CD14-positive monocyte (primary cell): ENCODE results near the gene RCN2. TPM values are rescaled to one million over a fixed set of nuclear protein-coding genes. Genes with fewer than 3 reads are reported as not detected.

Source experiments
- DNase-seq, 3 donors: peaks; one replicate each; pipeline ENCODE4 v3.0.0-alpha.2; 2011 to 2022
- H2AFZ ChIP-seq: 2 replicates; pipeline ENCODE4 v1.6.0; 2012; ENCODE audit warnings: mild to moderate bottlenecking, low read depth, low read length, inconsistent platforms; ENCODE audit not compliant: insufficient read depth, poor library complexity, severe bottlenecking
- H3K27ac ChIP-seq, 2 donors: 1 replicate in 1 of 2; 2 replicates in 1 of 2; pipeline ENCODE4 v1.5.1; 2012 to 2013; ENCODE audit warnings: low read length in 2 of 2, control low read depth in 1 of 2, inconsistent platforms in 1 of 2, low read depth in 1 of 2, mild to moderate bottlenecking in 1 of 2
- H3K27me3 ChIP-seq, 2 donors: one replicate each; pipeline versions ENCODE4 v1.6.0 to v1.6.1; 2011 to 2013; ENCODE audit warnings: low read length in 2 of 2; ENCODE audit not compliant: control insufficient read depth in 2 of 2, insufficient read depth in 2 of 2
- H3K36me3 ChIP-seq, 2 donors: replicated peaks in 1 of 2; 1 replicate in 1 of 2; 2 replicates in 1 of 2; pipeline versions ENCODE4 v1.5.1 to v1.6.1; 2012 to 2013; ENCODE audit warnings: low read length in 2 of 2, control low read depth in 1 of 2, inconsistent platforms in 1 of 2, mild to moderate bottlenecking in 1 of 2; ENCODE audit not compliant: insufficient read depth in 2 of 2, control insufficient read depth in 1 of 2
- H3K4me1 ChIP-seq, 2 donors: 1 replicate in 1 of 2; 2 replicates in 1 of 2; pipeline versions ENCODE4 v1.5.1 to v1.6.1; 2012 to 2013; ENCODE audit warnings: low read length in 2 of 2, control low read depth in 1 of 2, inconsistent platforms in 1 of 2, mild to moderate bottlenecking in 1 of 2, moderate library complexity in 1 of 2; ENCODE audit not compliant: insufficient read depth in 2 of 2, control insufficient read depth in 1 of 2
- H3K4me2 ChIP-seq: replicated peaks from 2 replicates; pipeline ENCODE3; 2012; ENCODE audit warnings: low read length, moderate library complexity, mild to moderate bottlenecking; ENCODE audit not compliant: poor library complexity, severe bottlenecking; ENCODE audit errors: extremely low read depth
- H3K4me3 ChIP-seq, 3 experiments: fragments of 200-600 bp in 1 of 3; sonication (generic) in 1 of 3; replicated peaks in 1 of 3; 1 replicate in 2 of 3; 2 replicates in 1 of 3; pipeline ENCODE4 v1.5.1; 2011 to 2013; ENCODE audit warnings: low read length in 3 of 3, mild to moderate bottlenecking in 3 of 3, control low read depth in 2 of 3, low read depth in 2 of 3, inconsistent platforms in 1 of 3, moderate library complexity in 1 of 3
- H3K79me2 ChIP-seq: 2 replicates; pipeline ENCODE4 v1.6.0; 2012; ENCODE audit warnings: mild to moderate bottlenecking, control low read depth, inconsistent platforms, low read length, moderate library complexity; ENCODE audit not compliant: insufficient read depth
- H3K9ac ChIP-seq: 2 replicates; pipeline ENCODE4 v1.6.0; 2017; ENCODE audit warnings: low read length, mild to moderate bottlenecking; ENCODE audit not compliant: insufficient read depth, poor library complexity, severe bottlenecking
- H3K9me3 ChIP-seq, 2 donors: replicated peaks in 1 of 2; 1 replicate in 1 of 2; 2 replicates in 1 of 2; pipeline versions ENCODE4 v1.5.1 to v1.6.1; 2012 to 2013; ENCODE audit warnings: low read length in 2 of 2, control low read depth in 1 of 2; ENCODE audit not compliant: control insufficient read depth in 1 of 2, insufficient read depth in 1 of 2
- H4K20me1 ChIP-seq: 2 replicates; pipeline ENCODE4 v1.6.0; 2012; ENCODE audit warnings: mild to moderate bottlenecking, low read length, control low read depth, moderate library complexity; ENCODE audit not compliant: insufficient read depth
- H3K27ac Mint-ChIP-seq, 7 donors: one replicate each; pipeline ENCODE4 v1.8.0; 2020; ENCODE audit warnings: mild to moderate bottlenecking in 7 of 7, mixed read lengths in 7 of 7, moderate library complexity in 6 of 7, inconsistent platforms in 2 of 7
- H3K27me3 Mint-ChIP-seq, 3 donors: one replicate each; pipeline ENCODE4 v1.8.0; 2021 to 2022; ENCODE audit warnings: low read depth in 3 of 3, mild to moderate bottlenecking in 3 of 3, mixed read lengths in 3 of 3, moderate library complexity in 3 of 3, inconsistent platforms in 1 of 3
- H3K36me3 Mint-ChIP-seq, 2 donors: one replicate each; pipeline ENCODE4 v1.8.0; 2020; ENCODE audit warnings: mixed read lengths in 2 of 2, inconsistent platforms in 1 of 2, mild to moderate bottlenecking in 1 of 2
- H3K4me1 Mint-ChIP-seq: one replicate; pipeline ENCODE4 v1.8.0; 2020; ENCODE audit warnings: mild to moderate bottlenecking, mixed read lengths
- H3K4me3 Mint-ChIP-seq, 2 donors: one replicate each; pipeline ENCODE4 v1.8.0; 2020; ENCODE audit warnings: mild to moderate bottlenecking in 2 of 2, mixed read lengths in 2 of 2, moderate library complexity in 1 of 2
- H3K9me3 Mint-ChIP-seq, 7 donors: one replicate each; pipeline ENCODE4 v1.8.0; 2020 to 2022; ENCODE audit warnings: mixed read lengths in 7 of 7, mild to moderate bottlenecking in 6 of 7, moderate library complexity in 6 of 7, inconsistent platforms in 2 of 7
- WGBS: methylation state at CpG from one replicate; pipeline ENCODE4 v1.1.5; 2013; ENCODE audit warnings: missing lambda C conversion rate; ENCODE audit not compliant: insufficient coverage; 5-methylcytosine and 5-hydroxymethylcytosine counted together
- intact Hi-C, 2 donors: fragments of 100-400 bp; cut with micrococcal nuclease; formaldehyde crosslinking; loops; one replicate each; pipeline versions ENCODE4 v1.15.0 to v1.15.1; 2023
- polyA plus RNA-seq, 3 donors: library from polyadenylated mRNA; depleted of rRNA in 1 of 3; unstranded in 2 of 3; stranded (reverse) in 1 of 3; fragments of 300-500 nt in 2 of 3; fragments of >200 nt in 1 of 3; fragmentation: Illumina TruSeq in 2 of 3; gene quantifications; 1 replicate in 2 of 3; 2 replicates in 1 of 3; pipeline ENCODE4 v1.2.3, GENCODE V29; 2012 to 2021
- TF ChIP-seq, protein P1 (sequence below): fragments of 200-600 bp; IDR thresholded peaks from one replicate; pipeline ENCODE4 v1.8.0; 2022; ENCODE audit warnings: antibody characterized with exemption, mild to moderate bottlenecking

RCN2 gene
- polyA plus RNA-seq, 3 donors, result 7.1 to 16.4 (median 13.2) TPM

DNA sequence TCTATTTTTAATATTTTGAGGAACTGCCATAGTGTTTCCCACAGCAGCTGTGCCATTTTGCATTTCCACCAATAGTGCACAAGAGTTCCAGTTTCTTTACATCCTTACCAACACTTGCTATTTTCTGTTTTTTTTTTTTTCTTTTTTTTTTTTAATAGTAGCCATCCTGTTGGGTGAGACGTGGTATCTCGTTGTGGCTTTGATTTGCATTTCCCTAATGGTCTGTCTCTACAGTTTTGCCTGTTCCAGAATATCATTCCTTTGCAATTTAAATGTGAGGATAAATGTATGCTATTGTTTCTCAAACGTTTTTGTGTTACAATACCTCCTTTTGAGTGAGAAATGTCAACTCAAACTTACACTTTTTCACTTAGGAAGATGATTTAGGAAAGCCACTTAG is 22.4 kb downstream of the RCN2 start:
- no peaks in the 10 kb centered on the region for H3K79me2 ChIP-seq
- Mint-ChIP-seq H3K9me3 (peaks cover 0 to 2% (median 0%) of the 10 kb centered on the region in 7 donors), H3K4me1 (no peaks in the 10 kb centered on the region), H3K27ac (no peak overlapping the region), H3K27me3 (peaks cover 0 to 3% (median 0%) of the 10 kb centered on the region in 3 donors), H3K4me3 (no peak overlapping the region), H3K36me3 (peaks cover 10 to 16% of the 10 kb centered on the region in 2 donors)
- H3K4me3 ChIP-seq, result no peak overlapping the region
- no peaks in the 10 kb centered on the region for H4K20me1 ChIP-seq
- DNase-seq, result no peak
- no peaks in the 10 kb centered on the region for H3K27me3 ChIP-seq
- no peaks in the 10 kb centered on the region for H3K9me3 ChIP-seq
- H3K9ac ChIP-seq, result no peak overlapping the region
- H2AFZ ChIP-seq, result no peak overlapping the region
- peaks cover 20 to 25% of the 10 kb centered on the region in 2 donors for H3K36me3 ChIP-seq
- no CpG with 5 or more reads among the region's 3 CpGs for WGBS
- H3K4me2 ChIP-seq, result no peak overlapping the region
- H3K4me1 ChIP-seq, result no peaks in the 10 kb centered on the region
- H3K27ac ChIP-seq, result no peak overlapping the region
- TF ChIP-seq, protein P1, sequence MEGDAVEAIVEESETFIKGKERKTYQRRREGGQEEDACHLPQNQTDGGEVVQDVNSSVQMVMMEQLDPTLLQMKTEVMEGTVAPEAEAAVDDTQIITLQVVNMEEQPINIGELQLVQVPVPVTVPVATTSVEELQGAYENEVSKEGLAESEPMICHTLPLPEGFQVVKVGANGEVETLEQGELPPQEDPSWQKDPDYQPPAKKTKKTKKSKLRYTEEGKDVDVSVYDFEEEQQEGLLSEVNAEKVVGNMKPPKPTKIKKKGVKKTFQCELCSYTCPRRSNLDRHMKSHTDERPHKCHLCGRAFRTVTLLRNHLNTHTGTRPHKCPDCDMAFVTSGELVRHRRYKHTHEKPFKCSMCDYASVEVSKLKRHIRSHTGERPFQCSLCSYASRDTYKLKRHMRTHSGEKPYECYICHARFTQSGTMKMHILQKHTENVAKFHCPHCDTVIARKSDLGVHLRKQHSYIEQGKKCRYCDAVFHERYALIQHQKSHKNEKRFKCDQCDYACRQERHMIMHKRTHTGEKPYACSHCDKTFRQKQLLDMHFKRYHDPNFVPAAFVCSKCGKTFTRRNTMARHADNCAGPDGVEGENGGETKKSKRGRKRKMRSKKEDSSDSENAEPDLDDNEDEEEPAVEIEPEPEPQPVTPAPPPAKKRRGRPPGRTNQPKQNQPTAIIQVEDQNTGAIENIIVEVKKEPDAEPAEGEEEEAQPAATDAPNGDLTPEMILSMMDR, result no peak
- intact Hi-C loops, result no loop called here

DNA sequence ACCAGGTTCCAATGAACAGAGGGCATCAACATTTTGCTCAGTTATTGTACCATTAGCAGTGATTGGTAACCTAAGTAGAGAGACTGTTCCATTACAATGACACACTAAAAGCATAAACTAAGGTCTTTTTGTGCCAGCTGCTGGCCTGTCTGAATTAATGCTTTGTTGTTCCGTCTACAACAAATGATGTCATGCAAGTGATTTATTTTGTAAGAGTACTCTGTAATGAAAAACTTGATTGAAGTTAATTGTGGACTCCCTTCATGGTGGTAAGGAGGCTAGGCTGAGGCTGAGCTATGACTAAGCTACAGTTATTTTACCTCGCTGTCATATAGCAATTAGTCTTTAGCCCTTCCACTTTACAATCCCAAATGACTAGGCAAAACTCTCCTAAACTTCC is 23.2 kb downstream of the RCN2 start:
- WGBS, result 83% methylated on average over 1 of the region's 2 CpGs
- no peak overlapping the region for H3K27ac ChIP-seq
- H3K4me3 Mint-ChIP-seq, result no peak overlapping the region
- peaks cover 0 to 3% (median 0%) of the 10 kb centered on the region in 3 donors for H3K27me3 Mint-ChIP-seq
- peaks cover 0 to 2% (median 0%) of the 10 kb centered on the region in 7 donors for H3K9me3 Mint-ChIP-seq
- H3K4me1 Mint-ChIP-seq, result no peaks in the 10 kb centered on the region
- H3K9ac ChIP-seq, result no peak overlapping the region
- TF ChIP-seq, protein P1, result no peak
- no peak for DNase-seq
- no peaks in the 10 kb centered on the region for H3K79me2 ChIP-seq
- intact Hi-C loops, result no loop called here
- no peaks in the 10 kb centered on the region for H3K9me3 ChIP-seq
- H3K36me3 Mint-ChIP-seq, result peaks cover 9 to 10% of the 10 kb centered on the region in 2 donors
- peaks cover 11 to 17% of the 10 kb centered on the region in 2 donors for H3K36me3 ChIP-seq
- H3K27me3 ChIP-seq, result no peaks in the 10 kb centered on the region
- no peak overlapping the region for H2AFZ ChIP-seq
- no peak overlapping the region for H3K4me3 ChIP-seq
- no peak overlapping the region for H3K4me2 ChIP-seq
- no peaks in the 10 kb centered on the region for H3K4me1 ChIP-seq
- H4K20me1 ChIP-seq, result no peaks in the 10 kb centered on the region
- no peak overlapping the region for H3K27ac Mint-ChIP-seq
